HG02798 (cell line): ENCODE data around the gene SERPING1.

Source experiments
- ATAC-seq: cut with Tn5 transposase; IDR thresholded peaks from one replicate; pipeline ENCODE4 v1.9.1; 2021; ENCODE audit warnings: mild to moderate bottlenecking; ENCODE audit not compliant: unreplicated experiment, poor library complexity

SERPING1 gene

GRCh38 chr11:57597461-57597915 lies at the start of gene SERPING1:
Gene SERPING1 (plus strand): TSS chr11:57597685. CDS start chr11:57598271, 586 bp downstream.
- no peak for ATAC-seq

GRCh38 chr11:57547854-57548377 lies 49.6 kb upstream of the SERPING1 start:
- peak; percentile 88 for ATAC-seq

GRCh38 chr11:57549983-57550382 lies 47.5 kb upstream of the SERPING1 start:
- ATAC-seq, result no peak

- no peak for ATAC-seq
These were observed 45.5 kb upstream of the SERPING1 start for GRCh38 chr11:57551941-57552340.

GRCh38 chr11:57552479-57552878 lies 45.0 kb upstream of the SERPING1 start:
- ATAC-seq, result no peak

GRCh38 chr11:57555393-57555792 lies 42.1 kb upstream of the SERPING1 start:
- no peak for ATAC-seq

GRCh38 chr11:57556041-57556440 lies 41.4 kb upstream of the SERPING1 start:
- no peak for ATAC-seq

GRCh38 chr11:57560146-57560545 lies 37.3 kb upstream of the SERPING1 start:
- ATAC-seq, result no peak

GRCh38 chr11:57562596-57562995 lies 34.9 kb upstream of the SERPING1 start:
- ATAC-seq, result no peak

GRCh38 chr11:57566005-57566904 lies 31.2 kb upstream of the SERPING1 start:
- ATAC-seq, result peak; percentile 75

- ATAC-seq, result peak; percentile 2
These were observed 30.5 kb upstream of the SERPING1 start for GRCh38 chr11:57566905-57567514.

GRCh38 chr11:57567515-57568329 lies 29.8 kb upstream of the SERPING1 start, which contains the start of gene UBE2L6:
Gene UBE2L6 (minus strand): TSS chr11:57567672. CDS start chr11:57567611, 61 bp downstream.
- peak; percentile 73 for ATAC-seq

- no peak for ATAC-seq
These were observed 29.1 kb upstream of the SERPING1 start for GRCh38 chr11:57568330-57568766.

GRCh38 chr11:57571606-57572005 lies 25.9 kb upstream of the SERPING1 start:
- ATAC-seq, result no peak

- no peak for ATAC-seq
These were observed 23.4 kb upstream of the SERPING1 start for GRCh38 chr11:57574061-57574460.

- no peak for ATAC-seq
These were observed 13.1 kb upstream of the SERPING1 start for GRCh38 chr11:57584341-57584740.

- no peak for ATAC-seq
These were observed 12.2 kb upstream of the SERPING1 start for GRCh38 chr11:57585301-57585700.

- ATAC-seq, result no peak
These were observed 10.7 kb upstream of the SERPING1 start for GRCh38 chr11:57586711-57587245.

GRCh38 chr11:57588046-57588710 lies 9.3 kb upstream of the SERPING1 start:
- no peak for ATAC-seq
